ENCODE data around the gene KRT76.

Gene KRT76

DNA sequence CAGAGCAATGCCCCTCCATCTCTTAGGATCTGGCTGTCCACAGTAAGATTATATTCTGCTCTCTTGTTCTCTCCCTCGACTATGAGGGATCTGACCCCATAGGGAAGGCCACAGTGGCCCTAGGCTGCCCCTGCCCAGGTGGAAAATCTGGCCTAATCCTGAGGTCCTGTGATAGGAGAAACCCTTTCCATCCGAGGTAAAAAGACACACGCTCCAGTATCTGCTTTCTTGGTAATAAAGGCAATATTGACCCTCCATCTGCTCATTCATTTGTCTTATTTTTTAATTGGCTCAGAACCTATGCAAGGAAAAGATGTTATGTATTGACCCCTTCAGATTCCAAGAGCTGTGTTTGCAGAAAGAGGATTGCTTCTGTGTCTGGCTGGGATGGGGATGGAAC, 9.7 kb downstream of the KRT76 start:
- Histone ChIP-seq H3K27me3 (replicated peaks; ENCODE audit: control insufficient read depth, insufficient read depth, low read length) (no peaks in the 10 kb centered on the region; the same call in 1 of the 2 replicates), H3K36me3 (ENCODE audit: control insufficient read depth, insufficient read depth, low read length) (no peaks in the 10 kb centered on the region), H3K4me3 (replicated peaks; ENCODE audit: low read depth, low read length) (no peak overlapping the region)
- TF ChIP-seq, protein P1, sequence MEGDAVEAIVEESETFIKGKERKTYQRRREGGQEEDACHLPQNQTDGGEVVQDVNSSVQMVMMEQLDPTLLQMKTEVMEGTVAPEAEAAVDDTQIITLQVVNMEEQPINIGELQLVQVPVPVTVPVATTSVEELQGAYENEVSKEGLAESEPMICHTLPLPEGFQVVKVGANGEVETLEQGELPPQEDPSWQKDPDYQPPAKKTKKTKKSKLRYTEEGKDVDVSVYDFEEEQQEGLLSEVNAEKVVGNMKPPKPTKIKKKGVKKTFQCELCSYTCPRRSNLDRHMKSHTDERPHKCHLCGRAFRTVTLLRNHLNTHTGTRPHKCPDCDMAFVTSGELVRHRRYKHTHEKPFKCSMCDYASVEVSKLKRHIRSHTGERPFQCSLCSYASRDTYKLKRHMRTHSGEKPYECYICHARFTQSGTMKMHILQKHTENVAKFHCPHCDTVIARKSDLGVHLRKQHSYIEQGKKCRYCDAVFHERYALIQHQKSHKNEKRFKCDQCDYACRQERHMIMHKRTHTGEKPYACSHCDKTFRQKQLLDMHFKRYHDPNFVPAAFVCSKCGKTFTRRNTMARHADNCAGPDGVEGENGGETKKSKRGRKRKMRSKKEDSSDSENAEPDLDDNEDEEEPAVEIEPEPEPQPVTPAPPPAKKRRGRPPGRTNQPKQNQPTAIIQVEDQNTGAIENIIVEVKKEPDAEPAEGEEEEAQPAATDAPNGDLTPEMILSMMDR (IDR thresholded peaks at IDR 0.05; ENCODE audit: insufficient read depth, low read length, poor library complexity, severe bottlenecking) = no peak
- DNase-seq (ENCODE audit: extremely low read depth, insufficient read length) = no peak

DNA sequence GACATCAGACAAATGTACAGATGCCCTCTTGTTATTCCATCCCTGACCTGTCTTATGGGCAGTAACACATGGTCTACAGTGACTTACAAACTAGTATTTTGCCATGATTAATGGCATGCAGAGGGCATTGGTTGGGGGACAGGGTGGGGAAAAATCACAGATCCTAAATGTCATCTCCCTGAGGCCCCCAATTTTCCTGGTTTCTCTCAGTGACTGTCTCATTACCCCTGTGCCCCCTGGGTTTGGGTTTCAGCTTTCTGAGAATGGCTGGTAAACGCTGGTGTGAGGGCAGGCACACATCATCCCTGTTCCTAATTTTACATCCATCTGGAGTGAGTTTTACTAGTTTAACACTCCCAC, 10.1 kb downstream of the KRT76 start:
- TF ChIP-seq, protein P1 (IDR thresholded peaks at IDR 0.05; ENCODE audit: insufficient read depth, low read length, poor library complexity, severe bottlenecking) = no peak
- no peak for DNase-seq (ENCODE audit: extremely low read depth, insufficient read length)
- Histone ChIP-seq H3K36me3 (ENCODE audit: control insufficient read depth, insufficient read depth, low read length) (no peaks in the 10 kb centered on the region), H3K27me3 (replicated peaks; ENCODE audit: control insufficient read depth, insufficient read depth, low read length) (no peaks in the 10 kb centered on the region; the same call in 1 of the 2 replicates), H3K4me3 (replicated peaks; ENCODE audit: low read depth, low read length) (no peak overlapping the region)

DNA sequence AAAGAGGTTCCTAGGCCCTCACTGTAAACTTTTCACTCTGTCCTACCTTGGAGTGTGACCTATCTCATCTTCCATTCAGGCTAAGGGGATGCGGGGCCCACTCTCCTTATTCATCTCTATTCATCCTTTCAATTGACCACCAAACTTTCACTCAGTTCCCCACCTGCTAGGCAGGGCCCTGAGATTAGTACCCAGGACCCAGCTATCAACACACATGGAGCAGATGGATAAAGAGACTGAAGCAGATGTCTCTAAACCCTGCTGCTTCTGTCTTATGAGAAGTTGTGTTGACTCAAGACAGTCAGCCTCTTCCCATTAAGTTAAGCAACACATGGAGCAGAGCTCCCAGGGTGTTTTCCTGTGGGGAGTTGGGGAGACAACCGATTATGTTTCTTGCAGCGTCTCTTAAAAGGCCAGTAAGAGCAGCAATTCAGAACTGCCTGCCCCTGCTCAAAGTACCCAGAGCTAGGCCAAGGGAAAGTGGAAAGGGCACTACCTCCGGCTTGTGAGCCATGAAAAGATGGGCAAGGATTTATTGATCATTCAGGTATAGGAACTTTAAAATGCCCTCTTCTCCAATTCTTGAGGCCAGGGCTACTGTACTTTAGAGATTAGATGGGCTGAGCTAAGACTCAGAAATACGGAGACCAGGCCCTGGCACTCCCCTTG, 10.7 kb downstream of the KRT76 start:
- no peak for DNase-seq (ENCODE audit: extremely low read depth, insufficient read length)
- Histone ChIP-seq H3K27me3 (replicated peaks; ENCODE audit: control insufficient read depth, insufficient read depth, low read length) (no peaks in the 10 kb centered on the region; the same call in 1 of the 2 replicates), H3K4me3 (replicated peaks; ENCODE audit: low read depth, low read length) (no peak overlapping the region), H3K36me3 (ENCODE audit: control insufficient read depth, insufficient read depth, low read length) (no peaks in the 10 kb centered on the region)
- TF ChIP-seq, protein P1 (IDR thresholded peaks at IDR 0.05; ENCODE audit: insufficient read depth, low read length, poor library complexity, severe bottlenecking) = no peak

DNA sequence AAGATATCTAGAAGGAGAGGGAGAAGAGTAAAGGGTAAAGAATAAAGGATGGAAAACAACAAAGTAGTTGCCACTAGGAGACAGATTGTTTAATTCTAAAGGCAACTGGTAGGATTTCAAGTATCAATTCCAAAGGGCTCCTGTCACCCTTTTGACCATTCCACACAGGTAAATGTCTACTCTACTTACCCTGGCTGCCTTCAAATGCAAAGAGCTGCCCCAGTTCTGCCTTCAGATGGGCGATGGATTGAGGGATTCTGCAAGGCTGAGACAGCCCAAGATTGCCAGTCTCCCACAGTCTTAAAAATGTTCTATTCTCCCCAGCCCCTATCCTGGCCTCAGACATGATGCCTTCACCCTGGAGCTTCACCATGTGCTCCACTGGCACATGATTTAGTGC, 11.4 kb downstream of the KRT76 start:
- H3K27me3 ChIP-seq (replicated peaks; ENCODE audit: control insufficient read depth, insufficient read depth, low read length) = no peaks in the 10 kb centered on the region; the same call in 1 of the 2 replicates
- no peak for DNase-seq (ENCODE audit: extremely low read depth, insufficient read length)
- no peaks in the 10 kb centered on the region for H3K36me3 ChIP-seq (ENCODE audit: control insufficient read depth, insufficient read depth, low read length)
- TF ChIP-seq, protein P1 (IDR thresholded peaks at IDR 0.05; ENCODE audit: insufficient read depth, low read length, poor library complexity, severe bottlenecking) = no peak
- H3K4me3 ChIP-seq (replicated peaks; ENCODE audit: low read depth, low read length) = no peak overlapping the region

DNA sequence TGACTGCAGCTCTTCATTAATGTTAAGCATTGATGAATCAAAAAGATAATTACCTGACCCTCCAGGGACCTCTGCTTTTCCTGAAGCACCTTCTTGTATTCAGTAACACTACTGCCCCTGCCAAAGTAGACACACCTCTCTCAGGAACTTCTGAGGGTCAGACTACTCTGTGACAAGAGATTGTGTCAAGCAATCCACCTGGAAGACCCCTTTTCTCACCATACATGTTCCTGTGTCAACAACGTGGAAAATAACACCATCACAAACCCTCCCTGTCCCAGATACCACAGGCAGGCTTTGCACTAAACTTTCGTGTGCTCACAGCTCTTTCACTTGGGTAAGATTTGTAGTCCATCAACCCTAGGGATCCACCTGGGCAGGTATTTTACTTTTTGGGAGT, 13.2 kb downstream of the KRT76 start:
- TF ChIP-seq, protein P1 (IDR thresholded peaks at IDR 0.05; ENCODE audit: insufficient read depth, low read length, poor library complexity, severe bottlenecking) = no peak
- H3K27me3 ChIP-seq (replicated peaks; ENCODE audit: control insufficient read depth, insufficient read depth, low read length) = no peaks in the 10 kb centered on the region; the same call in 1 of the 2 replicates
- no peaks in the 10 kb centered on the region for H3K36me3 ChIP-seq (ENCODE audit: control insufficient read depth, insufficient read depth, low read length)
- no peak overlapping the region for H3K4me3 ChIP-seq (replicated peaks; ENCODE audit: low read depth, low read length)
- DNase-seq (ENCODE audit: extremely low read depth, insufficient read length) = no peak
